Inflammatory macrophage treated with lipopolysaccharide for 4 hours (primary cell): ENCODE measurements around the gene MARCHF3.
"Not testable (repeated sequence)": the region's sequence is repeated elsewhere in the genome, so short reads cannot be mapped to it uniquely, and the experiment has no call there.

Experiments used
- DNase-seq: peaks from one replicate; pipeline ENCODE4 v3.0.0-alpha.2; 2020

MARCHF3 gene, protein sequence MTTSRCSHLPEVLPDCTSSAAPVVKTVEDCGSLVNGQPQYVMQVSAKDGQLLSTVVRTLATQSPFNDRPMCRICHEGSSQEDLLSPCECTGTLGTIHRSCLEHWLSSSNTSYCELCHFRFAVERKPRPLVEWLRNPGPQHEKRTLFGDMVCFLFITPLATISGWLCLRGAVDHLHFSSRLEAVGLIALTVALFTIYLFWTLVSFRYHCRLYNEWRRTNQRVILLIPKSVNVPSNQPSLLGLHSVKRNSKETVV

DNA sequence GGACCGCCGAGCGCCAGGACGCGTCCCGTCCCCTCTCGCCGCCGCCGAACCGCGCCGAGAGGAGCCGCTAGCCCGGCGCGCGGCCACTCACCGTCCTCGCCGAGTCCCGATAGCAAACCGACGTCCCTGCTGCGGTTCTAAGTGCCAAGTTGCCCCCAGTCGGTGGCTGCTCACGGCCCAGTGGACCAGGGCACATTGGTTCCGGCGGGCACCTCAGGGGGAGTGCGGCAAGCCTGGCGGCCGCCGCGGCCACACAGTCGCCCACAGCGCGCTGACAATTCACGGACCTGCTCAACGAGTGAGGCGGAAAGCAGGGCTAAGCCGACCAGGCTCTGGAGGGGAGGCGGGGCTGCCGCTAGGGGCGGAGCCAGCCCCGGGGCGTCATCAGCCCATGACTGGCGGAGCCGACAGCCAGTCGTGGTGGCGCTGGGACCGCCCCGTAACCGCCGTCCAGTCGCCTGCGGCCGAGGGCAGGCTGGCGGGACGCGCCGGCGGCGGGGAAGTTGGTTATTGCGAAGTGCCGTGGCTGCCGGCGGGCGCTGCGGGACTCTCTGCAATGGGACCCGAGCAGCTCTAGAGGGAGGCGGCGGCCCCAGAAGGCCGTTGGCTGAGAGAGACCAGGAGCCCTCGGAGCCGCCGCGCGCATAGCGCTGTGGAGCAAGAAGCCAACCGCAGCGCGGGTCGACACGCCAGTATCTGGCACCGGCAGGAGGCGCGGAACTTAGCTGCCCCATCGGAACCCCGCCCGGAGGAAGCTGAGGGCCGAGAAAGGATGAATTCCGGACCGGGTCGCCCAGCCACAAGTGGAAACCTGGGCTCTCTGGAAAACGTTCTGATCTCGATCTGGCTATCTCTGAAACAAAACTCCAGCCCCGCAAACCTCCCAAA is at the start of gene MARCHF3:
Gene MARCHF3, minus strand, starts transcription at position 300 of the 888 bp plus-strand sequence. CDS start 112,387 bp downstream, outside the sequence.
- peak; percentile 98 for DNase-seq

DNA sequence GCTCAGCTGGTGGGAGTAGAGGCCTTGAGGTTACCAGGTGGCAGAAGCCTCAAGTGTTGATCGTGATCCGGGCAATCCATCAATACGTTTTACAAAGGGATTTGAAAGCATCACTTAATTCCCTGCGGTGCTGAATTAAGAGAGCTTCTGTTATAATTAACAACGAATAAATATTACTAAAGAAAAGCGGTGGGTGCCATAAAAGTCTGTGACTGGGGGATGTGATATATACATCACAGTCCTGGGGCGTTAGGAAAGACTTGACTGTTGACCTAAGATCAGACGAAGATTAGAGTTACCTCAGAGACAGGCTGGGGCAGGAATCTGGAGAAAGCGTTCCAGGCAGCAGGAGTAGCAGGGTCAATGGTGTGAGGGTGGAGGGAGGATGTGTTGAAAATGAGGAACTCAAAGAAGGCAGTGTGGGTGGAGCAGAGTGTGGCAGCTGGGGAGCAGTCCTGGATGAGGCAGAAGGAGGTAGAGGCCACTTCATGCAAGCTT is 49.7 kb upstream of the MARCHF3 start:
- peak; percentile 75 for DNase-seq

DNA sequence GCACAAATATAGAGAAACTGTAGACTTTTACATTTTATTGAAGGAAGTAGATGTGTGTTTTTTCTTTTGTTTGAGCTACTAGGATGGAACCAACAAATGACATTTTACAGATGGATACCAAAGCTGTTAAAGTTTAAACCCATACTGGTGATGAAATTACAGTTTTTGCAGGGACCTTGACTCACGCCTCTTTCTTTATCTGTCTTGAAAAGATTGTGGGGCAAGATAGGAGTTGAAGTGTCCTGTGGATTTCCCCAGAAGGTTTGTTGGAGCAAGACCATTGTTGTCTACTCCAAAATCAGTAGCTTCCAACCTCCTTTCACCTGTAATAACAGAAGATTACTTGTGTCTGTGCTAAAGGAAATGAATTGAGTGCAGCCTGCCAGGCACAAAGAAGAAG is 47.0 kb upstream of the MARCHF3 start:
- no peak for DNase-seq

DNA sequence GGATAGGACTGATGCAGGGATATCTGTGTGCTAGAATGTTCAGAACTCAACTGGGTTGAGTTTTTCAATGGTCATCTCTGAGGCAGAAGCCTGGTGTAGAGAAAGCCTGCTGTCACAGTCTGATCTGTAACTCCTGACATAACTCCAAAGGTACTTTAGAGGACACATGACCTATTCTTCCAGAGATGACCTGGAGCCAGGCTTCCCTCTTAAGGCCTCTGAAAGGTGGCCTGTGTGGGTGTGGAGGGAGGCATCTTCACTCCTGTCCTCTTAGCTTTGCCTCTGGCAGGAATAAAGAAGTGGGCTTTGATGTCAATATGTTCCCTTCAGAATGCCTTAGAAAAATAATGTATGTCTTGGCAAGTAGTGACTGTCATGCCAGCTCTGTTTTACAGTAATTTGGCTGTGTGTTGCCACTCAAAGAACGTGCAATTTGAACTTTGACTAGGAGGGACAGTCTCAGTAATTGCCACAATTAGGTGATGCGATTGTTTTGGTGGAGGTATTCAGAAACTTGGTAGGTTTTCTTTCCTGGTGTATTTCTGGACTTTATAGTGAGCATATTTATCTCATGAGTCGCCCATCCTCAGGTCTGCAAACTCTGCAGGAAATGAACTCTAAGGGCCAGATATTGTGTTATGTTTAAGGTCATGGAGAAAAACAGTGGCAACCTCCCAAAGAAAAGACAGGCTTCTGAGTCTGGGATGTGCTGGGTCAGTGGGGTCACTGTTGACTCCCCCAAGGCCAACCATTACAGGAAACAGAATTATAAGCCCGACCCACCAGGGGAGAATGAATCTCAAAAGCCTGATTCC is 46.2 kb upstream of the MARCHF3 start:
- no peak for DNase-seq

DNA sequence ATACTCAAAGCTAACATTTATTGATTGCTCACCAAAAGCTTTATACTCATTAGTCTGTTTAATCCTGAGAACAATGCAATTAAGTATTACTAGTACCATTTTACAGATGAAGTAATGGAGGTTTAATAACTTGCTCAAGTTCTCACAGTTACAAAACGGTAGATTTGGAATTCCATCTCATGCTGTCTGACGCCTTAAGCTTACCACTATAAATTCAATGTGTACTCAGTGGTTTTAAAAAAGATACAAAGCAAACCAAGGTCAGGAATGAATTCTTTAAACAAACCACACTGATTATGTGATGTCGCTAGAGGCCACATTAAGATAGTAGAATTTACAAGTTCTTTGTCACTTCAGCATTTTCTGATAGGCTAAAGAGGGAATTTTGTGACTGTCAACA is 44.1 kb upstream of the MARCHF3 start:
- DNase-seq: no peak

DNA sequence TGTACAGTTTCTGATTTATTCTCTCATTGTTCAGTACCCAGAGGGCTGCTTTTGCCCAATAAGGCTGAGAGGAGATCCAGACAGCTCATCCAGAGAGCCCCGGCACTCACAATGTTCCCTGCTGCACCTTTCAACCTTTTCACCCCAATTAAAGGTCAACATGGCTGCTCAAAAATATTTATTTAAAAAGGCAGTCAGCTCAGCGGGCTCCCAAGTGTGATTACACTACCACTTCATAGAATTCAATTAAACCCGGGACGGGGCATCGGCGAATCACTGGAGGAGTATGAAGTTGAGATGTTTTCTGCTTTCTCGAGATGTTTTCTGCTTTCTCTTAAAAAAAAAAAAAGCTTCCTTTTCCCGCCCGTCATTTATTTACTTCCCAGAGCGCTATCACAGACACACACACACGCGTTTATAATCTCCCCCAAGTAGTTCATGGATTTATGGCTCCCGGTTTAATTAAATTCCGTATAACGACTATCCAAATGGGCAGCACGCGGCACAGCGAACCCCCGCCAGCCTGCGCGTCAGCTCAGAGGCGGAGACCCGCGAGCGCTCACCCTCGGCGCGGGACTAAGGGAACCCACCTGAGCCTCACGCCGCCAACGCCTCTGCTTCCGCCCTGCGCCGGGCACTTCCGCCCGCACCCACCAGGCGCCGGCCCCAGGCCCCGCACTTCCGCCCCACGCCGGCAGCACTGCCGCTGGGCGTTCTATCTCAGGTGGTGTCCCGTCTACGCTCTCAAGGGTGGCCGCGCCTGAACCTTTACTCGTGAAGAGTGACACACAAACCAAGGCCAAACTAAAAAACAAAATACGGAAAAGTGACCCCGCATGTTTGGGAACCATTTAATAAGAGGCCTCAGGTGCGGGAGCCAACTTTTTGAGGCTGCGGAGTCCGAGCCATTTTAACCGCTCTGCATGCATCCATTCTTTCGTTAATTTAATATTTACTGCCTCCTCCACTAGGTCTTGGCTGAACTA is 42.8 kb upstream of the MARCHF3 start, which contains the start of gene C5orf63:
Gene C5orf63, minus strand, starts transcription at position 642 of the 986 bp plus-strand sequence. CDS start 14,507 bp downstream, outside the sequence.
- DNase-seq: peak; percentile 22

DNA sequence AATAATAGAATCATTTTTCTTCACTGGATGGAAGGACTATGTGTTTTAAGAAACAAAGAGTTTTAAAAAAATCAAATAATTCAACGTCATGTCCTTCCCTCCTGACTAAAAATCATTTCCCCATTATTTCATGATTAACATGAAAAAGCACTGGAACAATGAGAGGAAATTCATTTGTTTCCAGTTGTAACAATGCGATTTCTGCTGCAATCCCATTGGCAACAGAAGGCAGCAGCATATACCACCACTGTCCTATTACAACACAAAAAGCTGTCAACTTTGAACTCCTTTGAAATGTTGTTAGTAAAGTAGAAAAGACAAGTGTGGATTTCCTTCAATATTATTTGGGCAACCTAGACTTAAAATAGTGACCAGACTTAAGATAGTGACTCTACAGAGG is 39.9 kb upstream of the MARCHF3 start:
- DNase-seq: no peak

DNA sequence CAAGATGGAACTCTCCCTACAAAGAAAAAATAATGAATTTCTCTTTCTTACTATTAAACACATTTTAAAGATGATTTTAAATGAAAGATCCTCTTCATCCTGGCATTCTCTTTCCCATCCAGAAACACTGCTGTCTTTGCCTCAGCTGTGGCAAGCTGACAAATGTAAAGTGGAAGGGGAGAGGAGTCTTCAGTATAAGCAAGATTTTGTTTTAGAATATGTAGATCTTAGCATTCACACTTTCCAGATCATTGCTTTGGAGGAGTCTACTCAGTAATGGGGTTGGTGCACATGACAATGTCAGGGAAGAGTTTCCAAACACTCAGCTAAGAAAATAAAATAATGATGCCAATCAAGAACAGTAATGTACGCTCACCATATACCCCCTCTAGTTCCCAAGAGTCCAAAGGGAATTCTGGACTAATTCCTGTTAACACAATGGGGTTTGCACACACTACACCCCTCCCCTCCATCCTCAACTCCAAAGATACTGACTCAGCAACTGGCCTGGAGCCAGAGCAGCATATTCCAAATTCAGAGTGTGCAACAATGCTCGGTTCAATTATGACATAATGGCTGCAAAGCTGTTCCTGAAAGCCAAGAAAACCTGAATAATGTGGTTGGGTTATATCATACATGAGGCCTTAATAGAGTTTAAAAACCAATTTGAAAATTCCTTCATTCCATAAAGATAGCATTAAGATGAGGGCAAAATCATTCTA is 38.3 kb upstream of the MARCHF3 start:
- no peak for DNase-seq

DNA sequence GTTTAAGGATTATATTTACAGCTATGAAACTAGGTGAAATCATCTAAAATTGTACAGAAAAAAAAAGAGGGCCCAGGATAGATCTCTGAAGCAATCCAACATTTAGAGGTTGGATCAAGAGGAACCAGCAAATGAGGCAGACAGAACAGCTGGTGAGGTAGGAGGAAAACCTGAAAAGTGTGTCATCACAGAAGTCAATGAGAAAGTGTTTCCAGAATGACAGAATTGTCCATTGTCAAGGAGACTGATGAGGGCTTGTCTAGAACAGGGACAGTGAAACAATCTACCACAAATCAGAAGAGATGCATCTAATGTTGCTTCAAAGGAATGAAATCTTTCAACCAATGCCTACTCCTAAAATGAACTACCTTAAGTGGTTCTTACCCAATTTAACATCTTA is 36.4 kb upstream of the MARCHF3 start:
- no peak for DNase-seq

DNA sequence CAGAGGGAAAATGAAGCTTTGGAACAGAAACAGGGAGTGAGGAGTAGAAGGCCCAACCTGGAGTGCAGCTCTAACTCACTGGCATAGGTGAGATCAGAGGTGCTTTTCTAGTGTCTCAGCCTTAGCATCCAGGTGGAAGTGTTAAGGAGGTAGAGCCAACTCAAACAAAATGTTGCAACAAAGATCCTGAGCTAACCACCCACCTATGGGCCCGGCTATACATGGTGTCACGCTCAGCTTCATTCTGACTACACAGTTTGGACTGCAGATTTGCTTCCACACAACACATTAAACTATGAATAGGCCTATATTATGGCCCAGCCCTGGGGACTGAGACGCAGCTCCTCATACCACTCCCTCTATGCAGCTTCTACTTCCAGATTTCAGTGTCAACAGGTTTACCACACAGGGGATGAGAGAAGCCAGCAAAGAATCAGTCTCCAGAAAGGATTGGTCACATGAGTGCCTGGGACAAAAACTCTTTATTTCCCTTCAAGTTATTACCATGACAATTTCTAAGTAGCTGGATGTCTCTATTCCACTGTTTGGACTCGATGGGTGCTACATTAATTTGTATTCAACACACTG is 34.0 kb upstream of the MARCHF3 start:
- no peak for DNase-seq

DNA sequence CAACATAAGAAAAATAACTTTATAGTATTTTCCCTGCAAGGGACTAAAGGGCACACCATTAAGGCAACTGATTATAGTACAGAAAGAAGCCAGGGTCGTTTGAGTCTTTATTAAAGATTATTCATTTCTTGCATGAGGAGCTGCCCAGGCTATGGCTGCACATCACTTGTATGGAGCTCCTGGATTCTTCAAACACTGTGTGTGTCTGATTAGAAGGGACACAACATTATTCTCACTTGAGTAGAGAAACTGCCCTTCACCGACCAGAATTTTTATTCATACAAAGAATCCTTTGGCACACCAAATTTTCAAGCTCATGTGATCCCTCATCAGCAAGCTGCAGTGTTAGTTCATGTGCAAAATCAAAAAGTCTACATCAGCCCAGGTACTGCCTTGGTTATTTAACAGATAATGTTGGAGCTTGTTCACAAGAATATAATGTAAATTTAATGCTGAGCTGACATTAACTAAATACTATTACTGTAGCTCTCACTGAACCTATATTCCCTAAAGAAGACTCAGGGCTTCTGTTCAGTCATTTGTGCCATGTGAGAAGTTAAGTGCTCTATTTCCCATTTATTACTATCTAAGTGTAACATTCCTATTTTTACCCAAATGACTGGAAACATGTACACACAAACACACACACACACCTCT is 33.0 kb upstream of the MARCHF3 start:
- no peak for DNase-seq

DNA sequence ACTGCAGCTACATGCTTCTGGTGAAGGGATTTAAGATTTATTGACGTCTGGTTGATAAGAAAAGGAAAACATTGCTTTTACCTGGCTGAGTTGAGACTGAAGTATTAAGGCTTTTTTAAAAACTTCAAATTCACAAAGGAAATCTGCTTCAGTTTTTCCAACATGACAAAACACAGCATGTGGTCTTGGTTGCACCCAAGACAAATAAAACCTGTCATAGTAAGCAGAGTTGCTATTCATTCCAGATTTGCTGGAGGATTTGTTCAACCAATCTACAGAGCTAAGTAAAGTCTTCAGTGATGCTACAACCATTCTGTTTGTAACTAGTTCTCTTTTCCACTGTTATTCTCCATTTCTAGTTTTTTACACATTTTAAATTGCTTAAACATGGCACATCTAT is 31.6 kb upstream of the MARCHF3 start:
- DNase-seq: no peak

DNA sequence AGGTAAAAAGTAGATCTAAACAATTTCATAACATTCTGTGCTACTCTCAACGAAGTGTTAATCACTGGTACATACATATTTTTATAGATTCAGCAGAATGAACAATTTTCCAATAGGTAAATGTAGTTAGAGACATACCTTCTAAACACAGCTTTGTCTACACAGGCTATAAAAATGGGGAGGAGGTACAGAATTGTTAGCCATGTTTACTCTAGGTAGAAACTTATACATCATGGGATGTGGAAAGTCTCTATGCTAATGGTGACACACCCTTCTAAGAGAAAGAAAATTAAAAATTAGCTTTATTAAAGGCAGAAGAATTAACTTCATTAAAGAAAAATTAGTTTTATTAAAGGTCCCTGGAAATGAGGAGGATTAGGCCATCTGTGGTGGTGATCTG is 31.2 kb upstream of the MARCHF3 start:
- DNase-seq: no peak

DNA sequence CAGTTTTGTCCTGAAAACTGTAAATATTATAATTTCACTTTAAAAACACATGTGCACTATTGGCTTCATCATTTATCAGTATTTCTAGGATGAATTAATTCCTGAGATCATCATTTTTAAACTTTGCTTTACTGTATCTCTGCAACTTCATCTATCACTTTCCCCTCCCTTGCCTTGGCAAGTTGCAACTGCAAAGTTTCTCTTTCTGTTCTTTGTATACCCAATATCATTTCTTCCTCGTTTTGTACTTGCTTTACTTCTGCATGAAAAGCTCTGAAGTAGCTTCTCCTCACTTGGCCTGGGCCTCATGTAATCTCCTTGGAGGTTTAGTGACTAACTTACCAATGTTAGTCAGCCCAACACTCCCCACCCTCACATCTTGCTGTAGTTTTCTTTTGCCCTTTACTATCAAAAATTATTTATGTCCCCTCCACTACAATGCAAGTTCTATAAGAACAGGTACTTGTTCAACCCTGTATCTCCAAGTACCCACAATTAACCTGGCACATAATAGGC is 30.2 kb upstream of the MARCHF3 start:
- DNase-seq: peak; percentile 41

DNA sequence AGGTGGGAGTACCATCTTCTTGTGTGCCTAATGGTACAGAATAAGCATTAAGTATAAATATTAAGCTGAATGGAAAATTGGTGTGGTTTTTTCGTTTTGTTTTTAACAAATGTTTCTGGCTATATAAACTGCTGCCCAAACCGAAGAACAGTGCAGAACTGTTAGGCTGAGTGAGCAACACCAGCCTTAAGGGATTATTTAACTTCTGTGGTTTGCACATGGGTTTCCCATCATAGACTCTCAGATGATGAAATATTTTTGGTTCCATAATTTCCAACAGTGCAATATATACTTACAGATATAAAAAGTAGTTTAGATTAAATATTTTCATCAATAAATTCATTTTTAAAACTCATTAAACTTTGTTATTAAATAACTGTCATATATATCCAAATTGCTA is 26.5 kb upstream of the MARCHF3 start:
- peak; percentile 37 for DNase-seq

DNA sequence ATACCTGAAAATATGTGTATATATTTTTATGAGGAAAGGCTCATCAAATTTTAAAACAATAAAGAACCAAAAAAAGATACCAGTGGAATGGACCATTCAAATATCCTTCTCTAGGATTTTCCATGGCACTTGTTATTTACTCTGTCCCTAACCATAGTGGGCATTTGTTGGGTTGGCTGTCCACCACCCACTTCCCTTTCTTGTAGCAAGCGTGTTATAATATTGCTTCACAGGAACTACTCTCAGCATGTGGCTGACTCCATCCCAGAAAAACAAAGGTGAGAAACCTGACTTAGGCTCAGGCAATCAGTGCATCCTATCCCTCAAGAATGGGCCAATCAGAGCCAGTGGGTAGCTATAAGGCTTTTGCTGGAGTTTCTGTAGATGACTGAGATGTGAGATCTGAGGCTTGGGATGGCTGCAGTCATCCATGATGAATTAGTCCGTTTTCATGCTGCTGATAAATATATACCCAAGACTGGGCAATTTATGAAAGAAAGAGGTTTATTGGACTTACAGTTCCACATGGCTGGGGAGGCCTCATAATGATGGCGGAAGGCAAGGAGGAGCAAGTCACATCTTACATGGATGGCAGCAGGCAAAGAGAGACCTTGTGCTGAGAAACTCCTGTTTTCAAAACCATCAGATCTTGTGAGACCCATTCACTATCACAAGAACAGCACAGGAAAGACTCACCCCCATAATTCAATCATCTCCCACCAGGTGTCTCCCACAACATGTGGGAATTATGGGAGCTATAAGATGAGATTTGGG is 25.7 kb upstream of the MARCHF3 start:
- no peak for DNase-seq

DNA sequence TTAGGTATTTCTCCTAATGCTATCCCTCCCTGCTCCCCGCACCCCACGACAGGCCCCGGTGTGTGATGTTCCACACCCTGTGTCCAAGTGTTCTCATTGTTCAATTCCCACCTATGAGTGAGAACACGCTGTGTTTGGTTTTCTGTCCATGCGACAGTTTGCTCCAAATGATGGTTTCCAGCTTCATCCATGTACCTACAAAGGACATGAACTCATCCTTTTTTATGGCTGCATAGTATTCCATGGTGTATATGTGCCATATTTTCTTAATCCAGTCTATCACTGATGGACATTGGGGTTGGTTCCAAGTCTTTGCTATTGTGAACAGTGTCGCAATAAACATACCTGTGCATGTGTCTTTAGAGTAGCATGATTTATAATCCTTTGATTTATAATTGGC is 23.2 kb upstream of the MARCHF3 start:
- DNase-seq: not testable (repeated sequence)

DNA sequence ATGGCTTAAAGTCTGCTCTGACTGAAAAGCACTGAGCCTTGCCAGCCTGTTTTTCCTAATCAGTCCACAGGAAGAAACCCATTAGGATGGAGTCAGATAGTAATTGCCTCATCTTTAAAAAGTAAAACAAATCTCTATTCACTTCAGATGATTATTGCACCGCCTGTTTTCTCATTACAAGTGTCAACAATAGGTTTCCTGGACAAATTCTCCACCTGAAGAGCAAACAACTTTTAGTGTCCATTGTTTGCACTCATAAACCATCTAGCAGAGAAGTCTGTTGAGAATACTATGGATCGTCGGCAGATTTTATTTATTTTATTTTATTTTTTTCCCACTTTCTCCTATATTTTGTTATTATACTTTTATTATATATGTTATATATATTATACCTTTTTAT is 22.7 kb upstream of the MARCHF3 start:
- DNase-seq: no peak

DNA sequence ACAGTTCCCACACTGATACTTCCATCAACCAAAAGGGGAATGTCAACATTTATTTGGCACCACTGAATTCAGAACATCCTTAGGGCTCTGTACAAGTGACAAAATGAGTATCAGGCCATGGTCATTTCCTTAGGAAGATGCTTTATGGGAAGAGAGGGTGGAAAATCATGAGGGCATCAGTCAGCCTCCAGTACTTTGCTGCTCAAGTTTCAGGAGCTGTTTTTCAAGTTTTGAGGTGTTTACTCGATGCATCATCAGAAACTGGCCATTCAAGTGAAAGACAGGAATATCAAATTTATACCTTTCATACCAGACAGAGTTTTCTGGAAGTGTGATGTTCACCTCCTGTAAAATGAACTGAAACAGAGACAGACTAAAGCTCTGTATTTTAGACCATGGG is 21.2 kb upstream of the MARCHF3 start:
- no peak for DNase-seq
